Smooth muscle cell (in vitro differentiated cells): ENCODE results near the gene BRF1. TPM values are rescaled to one million over a fixed set of nuclear protein-coding genes. Genes with fewer than 3 reads are reported as not detected.

Experiments
- DNase-seq: peaks from one replicate; lab custom pipeline; 2025; ENCODE audit not compliant: unreplicated experiment; lab: John Stamatoyannopoulos, UW
- H2AFZ ChIP-seq: fragments of 200-600 bp; sonication (generic); 2 replicates; pipeline ENCODE4 v1.6.0; 2016; ENCODE audit warnings: antibody characterized with exemption, low read depth, mild to moderate bottlenecking
- H3F3A ChIP-seq: fragments of 200-600 bp; sonication (generic); 2 replicates; pipeline ENCODE4 v1.6.0; 2017; ENCODE audit warnings: antibody characterized with exemption, low read depth
- H3K27ac ChIP-seq: fragments of 200-600 bp; sonication (generic); 2 replicates; pipeline ENCODE4 v1.5.1; 2016; ENCODE audit warnings: low read depth, mild to moderate bottlenecking
- H3K27me3 ChIP-seq: fragments of 200-600 bp; sonication (generic); 2 replicates; pipeline ENCODE4 v1.6.1; 2016; ENCODE audit warnings: low read depth, mild to moderate bottlenecking
- H3K36me3 ChIP-seq: fragments of 200-600 bp; sonication (generic); 2 replicates; pipeline ENCODE4 v1.5.1; 2016; ENCODE audit warnings: low read depth
- H3K4me1 ChIP-seq: fragments of 200-600 bp; sonication (generic); 2 replicates; pipeline ENCODE4 v1.5.1; 2016; ENCODE audit warnings: low read depth
- H3K4me2 ChIP-seq: fragments of 200-600 bp; sonication (generic); 2 replicates; pipeline ENCODE4 v1.6.0; 2016; ENCODE audit warnings: mild to moderate bottlenecking
- H3K4me3 ChIP-seq: fragments of 200-600 bp; sonication (generic); 2 replicates; pipeline ENCODE4 v1.5.1; 2016; ENCODE audit warnings: mild to moderate bottlenecking
- H3K79me2 ChIP-seq: fragments of 200-600 bp; sonication (generic); 2 replicates; pipeline ENCODE4 v1.6.0; 2016; ENCODE audit warnings: low read depth, mild to moderate bottlenecking
- H3K9ac ChIP-seq: fragments of 200-600 bp; sonication (generic); 2 replicates; pipeline ENCODE4 v1.6.0; 2016; ENCODE audit warnings: low read depth
- H3K9me3 ChIP-seq: fragments of 200-600 bp; sonication (generic); replicated peaks from 2 replicates; pipeline ENCODE4 v1.5.1; 2016; ENCODE audit warnings: low read depth
- H4K20me1 ChIP-seq: fragments of 200-600 bp; sonication (generic); 2 replicates; pipeline ENCODE4 v1.6.0; 2016; ENCODE audit warnings: low read depth
- WGBS: methylation state at CpG from one replicate; pipeline ENCODE4 v1.1.7; 2016; ENCODE audit warnings: low lambda C conversion rate; 5-methylcytosine and 5-hydroxymethylcytosine counted together
- polyA plus RNA-seq: library from polyadenylated mRNA; unstranded; fragments of >200 nt; fragmentation: Nextera tagmentation; extraction: Ambion mirVana; gene quantifications from 2 replicates; pipeline ENCODE4 v1.2.1, GENCODE V29; 2016
- total RNA-seq: library from RNA; depleted of rRNA; stranded (reverse); fragments of >200 nt; gene quantifications from 2 replicates; pipeline ENCODE4 v1.2.3, GENCODE V29; 2014
- TF ChIP-seq, protein P1 (sequence below): fragments of 200-600 bp; sonication (generic); IDR thresholded peaks from 2 replicates; pipeline ENCODE4 v1.5.1; 2017; ENCODE audit warnings: borderline replicate concordance, mild to moderate bottlenecking, antibody characterized with exemption; ENCODE audit not compliant: insufficient read depth, poor library complexity, severe bottlenecking

Gene BRF1
- total and polyA plus RNA-seq, 2 experiments from 2014 or later: 12.5 to 15.9 TPM

DNA sequence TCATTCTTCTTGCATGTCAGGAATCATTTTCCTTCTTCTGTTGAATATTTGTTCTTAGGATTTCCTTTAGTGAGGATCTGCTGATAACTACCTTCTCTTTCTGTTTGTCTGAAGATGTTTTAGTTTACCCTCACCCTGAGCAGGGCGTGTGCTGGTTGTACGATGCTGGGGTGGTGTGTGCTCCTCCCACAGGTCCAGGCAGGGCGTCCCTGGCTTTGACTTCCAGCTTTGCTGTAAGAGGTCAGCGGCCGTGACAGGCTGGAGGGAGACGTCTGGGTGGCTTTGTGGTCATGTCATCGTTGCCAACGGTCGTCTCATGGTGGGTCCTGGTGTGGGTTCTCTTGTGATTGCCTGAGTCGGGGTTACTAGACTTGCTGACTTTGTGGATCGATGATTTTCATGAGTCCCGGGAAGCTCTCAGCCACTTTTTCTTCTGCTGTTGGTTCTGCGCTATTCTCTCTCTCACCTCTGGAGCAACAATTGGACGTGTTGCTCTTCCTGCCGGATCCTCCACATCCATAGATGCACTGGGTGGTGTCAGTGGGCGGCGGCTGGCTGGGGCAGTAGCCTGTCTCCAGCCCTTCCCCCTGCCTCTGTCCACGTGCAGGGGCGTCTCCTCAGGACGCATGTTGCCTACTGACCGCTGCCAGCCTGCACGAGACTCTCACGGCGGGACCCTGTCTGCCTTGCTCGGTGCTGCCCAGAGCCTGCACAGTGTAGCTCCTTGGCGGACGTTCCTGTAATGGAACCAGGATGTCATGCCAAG, 22.2 kb upstream of the BRF1 start:
- no peak overlapping the region for H3K27ac ChIP-seq

DNA sequence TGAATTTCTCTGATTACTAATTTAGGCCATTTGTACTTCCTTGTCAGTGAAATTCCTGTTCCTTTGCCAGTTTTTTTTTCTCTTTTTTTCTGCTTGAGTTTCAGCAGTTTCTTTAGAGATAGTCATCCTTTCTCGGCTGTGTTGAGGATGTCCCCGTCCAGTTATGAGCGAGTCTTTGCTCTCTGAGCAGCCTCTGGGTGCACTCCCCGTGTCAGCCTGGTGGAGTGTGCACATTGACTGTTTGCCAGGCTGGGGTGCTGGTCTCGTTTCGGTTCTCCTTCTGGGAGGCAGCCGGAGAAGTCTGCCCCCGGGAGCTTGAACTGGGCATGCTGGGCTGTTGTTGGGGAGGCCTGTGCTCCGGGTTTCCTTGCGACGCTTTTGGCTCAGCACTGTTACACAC, 16.7 kb upstream of the BRF1 start:
- Histone ChIP-seq H3K4me3 (no peak overlapping the region), H3K27ac (no peak overlapping the region), H3K4me1 (peaks cover 8% of the 10 kb centered on the region), H4K20me1 (peaks cover 67% of the 10 kb centered on the region), H3K27me3 (no peaks in the 10 kb centered on the region), H3K79me2 (peaks cover 69% of the 10 kb centered on the region), H3K9ac (no peak overlapping the region), H3F3A (no peaks in the 10 kb centered on the region), H3K9me3 (no peaks in the 10 kb centered on the region), H3K36me3 (no peaks in the 10 kb centered on the region), H3K4me2 (no peak overlapping the region), H2AFZ (no peak overlapping the region)
- no peak for DNase-seq
- TF ChIP-seq, protein P1, sequence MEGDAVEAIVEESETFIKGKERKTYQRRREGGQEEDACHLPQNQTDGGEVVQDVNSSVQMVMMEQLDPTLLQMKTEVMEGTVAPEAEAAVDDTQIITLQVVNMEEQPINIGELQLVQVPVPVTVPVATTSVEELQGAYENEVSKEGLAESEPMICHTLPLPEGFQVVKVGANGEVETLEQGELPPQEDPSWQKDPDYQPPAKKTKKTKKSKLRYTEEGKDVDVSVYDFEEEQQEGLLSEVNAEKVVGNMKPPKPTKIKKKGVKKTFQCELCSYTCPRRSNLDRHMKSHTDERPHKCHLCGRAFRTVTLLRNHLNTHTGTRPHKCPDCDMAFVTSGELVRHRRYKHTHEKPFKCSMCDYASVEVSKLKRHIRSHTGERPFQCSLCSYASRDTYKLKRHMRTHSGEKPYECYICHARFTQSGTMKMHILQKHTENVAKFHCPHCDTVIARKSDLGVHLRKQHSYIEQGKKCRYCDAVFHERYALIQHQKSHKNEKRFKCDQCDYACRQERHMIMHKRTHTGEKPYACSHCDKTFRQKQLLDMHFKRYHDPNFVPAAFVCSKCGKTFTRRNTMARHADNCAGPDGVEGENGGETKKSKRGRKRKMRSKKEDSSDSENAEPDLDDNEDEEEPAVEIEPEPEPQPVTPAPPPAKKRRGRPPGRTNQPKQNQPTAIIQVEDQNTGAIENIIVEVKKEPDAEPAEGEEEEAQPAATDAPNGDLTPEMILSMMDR: no peak
- 91% methylated on average over 11 of the region's 11 CpGs for WGBS

More for the DNA sequence above, 22.2 kb upstream of the BRF1 start:
- Histone ChIP-seq H4K20me1 (peaks cover 96% of the 10 kb centered on the region), H3K36me3 (no peaks in the 10 kb centered on the region), H3K4me2 (no peak overlapping the region), H3K9ac (no peak overlapping the region), H3K9me3 (no peaks in the 10 kb centered on the region), H3F3A (no peaks in the 10 kb centered on the region), H3K27me3 (no peaks in the 10 kb centered on the region), H3K4me1 (peaks cover 8% of the 10 kb centered on the region), H2AFZ (no peak overlapping the region), H3K4me3 (no peak overlapping the region), H3K79me2 (peaks cover 76% of the 10 kb centered on the region)
- no peak for DNase-seq
- TF ChIP-seq, protein P1: no peak
- WGBS: 84% methylated on average over 27 of the region's 27 CpGs

DNA sequence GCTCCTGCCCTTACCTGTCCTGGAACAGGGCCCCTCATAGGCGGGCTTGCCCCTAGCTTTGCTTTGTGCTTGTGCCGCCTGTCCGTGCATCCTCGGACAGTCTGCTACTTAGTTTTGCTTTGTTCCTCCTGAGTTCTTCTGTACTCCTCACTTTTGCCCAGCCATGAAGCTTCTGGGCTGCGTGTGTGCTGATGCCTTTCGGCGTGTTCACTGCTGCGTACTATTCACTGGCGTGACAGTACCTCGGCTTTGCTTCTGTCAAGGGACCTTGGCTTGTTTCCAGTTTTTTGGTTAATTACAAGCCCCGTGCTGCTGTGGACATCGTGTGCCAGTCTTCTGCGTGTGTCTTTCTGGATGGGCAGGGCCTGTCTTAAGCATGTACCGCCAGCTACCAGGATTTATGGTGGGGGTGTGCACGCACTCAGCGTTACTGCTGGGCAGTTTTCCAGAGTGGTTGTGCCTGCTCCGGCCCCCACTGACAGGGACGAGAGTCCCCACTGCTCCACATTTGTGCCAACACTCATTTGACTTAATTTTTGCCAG, 16.2 kb upstream of the BRF1 start:
- 92% methylated on average over 18 of the region's 18 CpGs for WGBS
- Histone ChIP-seq H3K9me3 (no peaks in the 10 kb centered on the region), H4K20me1 (peaks cover 62% of the 10 kb centered on the region), H3K4me1 (peaks cover 8% of the 10 kb centered on the region), H3K27ac (no peak overlapping the region), H3K79me2 (peaks cover 64% of the 10 kb centered on the region), H3K36me3 (no peaks in the 10 kb centered on the region), H3K27me3 (no peaks in the 10 kb centered on the region), H2AFZ (no peak overlapping the region), H3K4me3 (no peak overlapping the region), H3K9ac (no peak overlapping the region), H3F3A (no peaks in the 10 kb centered on the region), H3K4me2 (no peak overlapping the region)
- TF ChIP-seq, protein P1: no peak
- no peak for DNase-seq
